GM12874 (cell line): ENCODE measurements around the gene MEGF10.

ENCODE experiments used
- CTCF ChIP-seq: IDR thresholded peaks from 2 replicates; pipeline ENCODE4 v1.5.1; 2011; ENCODE audit warnings: low read depth, mild to moderate bottlenecking, control low read depth, low read length, moderate library complexity; ENCODE audit not compliant: insufficient read depth

Gene MEGF10

GRCh38 chr5:127377651-127378050 lies 87.1 kb downstream of the MEGF10 start:
- no peak for TF ChIP-seq CTCF

- TF ChIP-seq CTCF = no peak
These were observed 95.3 kb downstream of the MEGF10 start for GRCh38 chr5:127385936-127386335.

- TF ChIP-seq CTCF = no peak
These were observed 96.0 kb downstream of the MEGF10 start for GRCh38 chr5:127386557-127386956.

GRCh38 chr5:127389601-127390000 lies 99.0 kb downstream of the MEGF10 start:
- no peak for TF ChIP-seq CTCF

- no peak for TF ChIP-seq CTCF
These were observed 102.2 kb downstream of the MEGF10 start for GRCh38 chr5:127392762-127393161.

GRCh38 chr5:127396490-127397155 lies 106.0 kb downstream of the MEGF10 start:
- TF ChIP-seq CTCF = no peak

- TF ChIP-seq CTCF = no peak
These were observed 107.9 kb downstream of the MEGF10 start for GRCh38 chr5:127398508-127398907.
